Upper lobe of left lung (tissue), 6 donors: Measurements from ENCODE around the gene AOAH. TPM values are rescaled to one million over a fixed set of nuclear protein-coding genes. Genes with fewer than 3 reads are reported as not detected.

Experiments used
- ATAC-seq, 2 donors: fragments of 200-7000 bp; cut with Tn5 transposase; one replicate each; pipeline ENCODE4 v1.9.1; 2022; ENCODE audit warnings: mild to moderate bottlenecking in 2 of 2, moderate library complexity in 2 of 2; ENCODE audit not compliant: low FRiP score in 2 of 2
- DNase-seq, 2 donors: peaks; one replicate each; pipeline ENCODE4 v3.0.0-alpha.2; 2019 to 2020
- H3K27ac ChIP-seq, 4 donors: fragments of 200-600 bp; sonication (generic); one replicate each; pipeline ENCODE4 v1.5.1; 2016 to 2019
- H3K27me3 ChIP-seq, 4 donors: fragments of 200-600 bp; sonication (generic); one replicate each; pipeline ENCODE4 v1.5.1; 2017 to 2019
- H3K36me3 ChIP-seq, 4 donors: fragments of 200-600 bp; sonication (generic); one replicate each; pipeline ENCODE4 v1.5.1; 2016 to 2019
- H3K4me1 ChIP-seq, 4 donors: fragments of 200-600 bp; sonication (generic); one replicate each; pipeline ENCODE4 v1.5.1; 2018 to 2019
- H3K4me3 ChIP-seq, 4 donors: fragments of 200-600 bp; sonication (generic); one replicate each; pipeline ENCODE4 v1.5.1; 2017 to 2019; ENCODE audit warnings: mild to moderate bottlenecking in 2 of 4, moderate library complexity in 1 of 4
- H3K9me3 ChIP-seq, 4 donors: fragments of 200-600 bp; sonication (generic); one replicate each; pipeline ENCODE4 v1.5.1; 2018 to 2019
- CTCF ChIP-seq, 6 experiments: fragments of 450-650 bp in 4 of 6; fragments of 200-600 bp in 2 of 6; sonication (generic) in 2 of 6; IDR thresholded peaks; one replicate each; pipeline ENCODE4 v1.5.1; 2016 to 2019; ENCODE audit warnings: antibody characterized with exemption in 6 of 6
- EP300 ChIP-seq, 4 donors: sonication (generic); formaldehyde crosslinking; IDR thresholded peaks; one replicate each; pipeline ENCODE4 v1.5.1; 2017; ENCODE audit warnings: antibody characterized with exemption in 4 of 4, control low read depth in 2 of 4
- POLR2A ChIP-seq, 4 donors: fragments of 450-650 bp; IDR thresholded peaks; one replicate each; pipeline ENCODE4 v1.5.1; 2016 to 2017; ENCODE audit warnings: antibody characterized with exemption in 4 of 4, mild to moderate bottlenecking in 2 of 4
- POLR2AphosphoS5 ChIP-seq, 2 donors: sonication (generic); formaldehyde crosslinking; IDR thresholded peaks; one replicate each; pipeline ENCODE4 v1.5.1; 2017; ENCODE audit warnings: antibody characterized with exemption in 2 of 2
- WGBS, 2 donors: methylation state at CpG; one replicate each; pipeline ENCODE4 v1.1.5; 2017 to 2018; 5-methylcytosine and 5-hydroxymethylcytosine counted together
- total RNA-seq, 6 donors: library from RNA; depleted of rRNA in 4 of 6; stranded (reverse); fragments of >200 nt in 4 of 6; gene quantifications; one replicate each; pipeline versions ENCODE4 v1.1.0 to v1.2.1, GENCODE V29; 2016 to 2021
- donor health status: DM: no; HTN: no; CAD: no; lungs with moderate emphysema.
- donor health status: DM: no; HTN: yes; CAD: no; lungs with severe emphysema.

AOAH gene
- total RNA-seq, 6 donors from 2014 or later = 18.5 to 36.8 (median 25.7) TPM

GRCh38 chr7:36475011-36475342, 249.3 kb downstream of the AOAH start:
- H3K4me3 ChIP-seq = no peak overlapping the region
- H3K4me1 ChIP-seq = no peaks in the 10 kb centered on the region
- no peak for DNase-seq
- no peaks in the 10 kb centered on the region for H3K36me3 ChIP-seq
- H3K27ac ChIP-seq = no peak overlapping the region
- H3K9me3 ChIP-seq = no peaks in the 10 kb centered on the region
- ATAC-seq = no peak
- TF ChIP-seq EP300 (IDR thresholded peaks at IDR 0.05) (no peak), CTCF (IDR thresholded peaks at IDR 0.05) (no peak), POLR2AphosphoS5 (IDR thresholded peaks at IDR 0.05) (no peak), POLR2A (IDR thresholded peaks at IDR 0.05) (no peak)
- no peaks in the 10 kb centered on the region for H3K27me3 ChIP-seq

GRCh38 chr7:36474283-36475010, 249.8 kb downstream of the AOAH start:
- Histone ChIP-seq H3K36me3 (no peaks in the 10 kb centered on the region), H3K4me3 (no peak overlapping the region), H3K4me1 (no peaks in the 10 kb centered on the region), H3K9me3 (no peaks in the 10 kb centered on the region), H3K27ac (no peak overlapping the region), H3K27me3 (no peaks in the 10 kb centered on the region)
- 44 to 60% methylated on average over 5 to 6 of the region's 6 CpGs for WGBS, 2 donors
- TF ChIP-seq POLR2A (IDR thresholded peaks at IDR 0.05) = no peak
- no peak for TF ChIP-seq EP300 (IDR thresholded peaks at IDR 0.05)
- TF ChIP-seq CTCF (IDR thresholded peaks at IDR 0.05) = no peak
- no peak for TF ChIP-seq POLR2AphosphoS5 (IDR thresholded peaks at IDR 0.05)
- no peak for ATAC-seq
- no peak for DNase-seq

GRCh38 chr7:36473454-36474282, 250.6 kb downstream of the AOAH start:
- 75 to 91% methylated on average over 4 to 12 of the region's 12 CpGs for WGBS, 2 donors
- Histone ChIP-seq H3K36me3 (no peaks in the 10 kb centered on the region), H3K4me1 (no peaks in the 10 kb centered on the region), H3K9me3 (no peaks in the 10 kb centered on the region), H3K27me3 (no peaks in the 10 kb centered on the region), H3K27ac (no peak overlapping the region), H3K4me3 (no peak overlapping the region)
- no peak for DNase-seq
- TF ChIP-seq EP300 (IDR thresholded peaks at IDR 0.05) (no peak), POLR2AphosphoS5 (IDR thresholded peaks at IDR 0.05) (no peak), POLR2A (IDR thresholded peaks at IDR 0.05) (no peak), CTCF (IDR thresholded peaks at IDR 0.05) (peak in 3 of 6 experiments; percentile 16 to 33 (median 28))
- ATAC-seq = peak; percentile 12 to 16

GRCh38 chr7:36472141-36472729, 252.1 kb downstream of the AOAH start:
- ATAC-seq = no peak
- H3K27ac ChIP-seq = no peak overlapping the region

More at GRCh38 chr7:36472141-36472729, 252.1 kb downstream of the AOAH start:
- no peaks in the 10 kb centered on the region for H3K4me1 ChIP-seq
- H3K4me3 ChIP-seq = no peak overlapping the region
- H3K36me3 ChIP-seq = no peaks in the 10 kb centered on the region
- no peak for DNase-seq
- H3K9me3 ChIP-seq = no peaks in the 10 kb centered on the region
- 61 to 72% methylated on average over 3 of the region's 3 CpGs for WGBS, 2 donors
- no peaks in the 10 kb centered on the region for H3K27me3 ChIP-seq
- TF ChIP-seq POLR2A (IDR thresholded peaks at IDR 0.05) = no peak
- no peak for TF ChIP-seq POLR2AphosphoS5 (IDR thresholded peaks at IDR 0.05)
- TF ChIP-seq CTCF (IDR thresholded peaks at IDR 0.05) = no peak
- TF ChIP-seq EP300 (IDR thresholded peaks at IDR 0.05) = no peak
